Breast epithelium (tissue), 3 donors: ENCODE results near the gene CTSO.

ENCODE experiments used
- POLR2A ChIP-seq: fragments of 450-650 bp; IDR thresholded peaks from one replicate; pipeline ENCODE4 v1.6.1; 2016; ENCODE audit warnings: antibody characterized with exemption, mild to moderate bottlenecking, moderate library complexity
- TF ChIP-seq, protein P1 (sequence below), 3 donors: fragments of 450-650 bp; IDR thresholded peaks; one replicate each; pipeline ENCODE4 v1.5.1; 2016 to 2017; ENCODE audit warnings: antibody characterized with exemption in 3 of 3, mild to moderate bottlenecking in 3 of 3, moderate library complexity in 3 of 3

DNA sequence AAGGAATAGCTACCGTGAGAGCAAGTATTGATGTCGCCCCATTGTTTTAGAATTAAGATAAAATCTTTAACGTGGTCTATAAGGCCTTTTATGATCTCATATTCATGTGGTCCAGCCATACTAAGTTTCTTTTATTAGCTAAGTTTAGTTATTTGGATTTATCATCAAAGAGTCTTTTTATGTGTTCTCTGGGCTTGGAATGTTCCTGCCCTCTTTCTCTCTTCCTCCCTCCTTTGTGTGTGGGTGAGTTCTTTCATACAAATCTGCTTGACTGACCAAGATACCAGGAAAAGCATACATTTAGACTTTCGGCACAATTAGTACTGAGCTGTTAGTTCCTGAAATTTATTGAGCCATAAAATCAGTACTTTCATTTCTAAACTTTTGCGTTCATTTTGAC is 38.9 kb downstream of the CTSO start:
- TF ChIP-seq, protein P1, sequence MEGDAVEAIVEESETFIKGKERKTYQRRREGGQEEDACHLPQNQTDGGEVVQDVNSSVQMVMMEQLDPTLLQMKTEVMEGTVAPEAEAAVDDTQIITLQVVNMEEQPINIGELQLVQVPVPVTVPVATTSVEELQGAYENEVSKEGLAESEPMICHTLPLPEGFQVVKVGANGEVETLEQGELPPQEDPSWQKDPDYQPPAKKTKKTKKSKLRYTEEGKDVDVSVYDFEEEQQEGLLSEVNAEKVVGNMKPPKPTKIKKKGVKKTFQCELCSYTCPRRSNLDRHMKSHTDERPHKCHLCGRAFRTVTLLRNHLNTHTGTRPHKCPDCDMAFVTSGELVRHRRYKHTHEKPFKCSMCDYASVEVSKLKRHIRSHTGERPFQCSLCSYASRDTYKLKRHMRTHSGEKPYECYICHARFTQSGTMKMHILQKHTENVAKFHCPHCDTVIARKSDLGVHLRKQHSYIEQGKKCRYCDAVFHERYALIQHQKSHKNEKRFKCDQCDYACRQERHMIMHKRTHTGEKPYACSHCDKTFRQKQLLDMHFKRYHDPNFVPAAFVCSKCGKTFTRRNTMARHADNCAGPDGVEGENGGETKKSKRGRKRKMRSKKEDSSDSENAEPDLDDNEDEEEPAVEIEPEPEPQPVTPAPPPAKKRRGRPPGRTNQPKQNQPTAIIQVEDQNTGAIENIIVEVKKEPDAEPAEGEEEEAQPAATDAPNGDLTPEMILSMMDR (IDR thresholded peaks at IDR 0.05): no peak
- no peak for TF ChIP-seq POLR2A
